LNCAP (cell line): Measurements from ENCODE around the gene GTSE1.

Experiments
- CTCF ChIP-seq: fragments of 450-650 bp; IDR thresholded peaks from 2 replicates; pipeline ENCODE4 v1.5.1; 2017; ENCODE audit warnings: mild to moderate bottlenecking

Gene GTSE1

GRCh38 chr22:46360097-46360496, 63.4 kb downstream of the GTSE1 start:
- TF ChIP-seq CTCF: no peak

- TF ChIP-seq CTCF: no peak
Measured at GRCh38 chr22:46360891-46361290, 64.2 kb downstream of the GTSE1 start.

GRCh38 chr22:46361826-46362202, 65.1 kb downstream of the GTSE1 start:
- no peak for TF ChIP-seq CTCF

- TF ChIP-seq CTCF: no peak
Measured at GRCh38 chr22:46362203-46362933, 65.7 kb downstream of the GTSE1 start.

- no peak for TF ChIP-seq CTCF
Measured at GRCh38 chr22:46362934-46363515, 66.4 kb downstream of the GTSE1 start.

GRCh38 chr22:46363611-46364321, 67.1 kb downstream of the GTSE1 start:
- TF ChIP-seq CTCF: no peak

- TF ChIP-seq CTCF: no peak
Measured at GRCh38 chr22:46364341-46365165, 67.9 kb downstream of the GTSE1 start.
